Measurements from ENCODE around the gene CHCHD2.
"Not testable (repeated sequence)": the region's sequence is repeated elsewhere in the genome, so short reads cannot be mapped to it uniquely, and the experiment has no call there.

The CHCHD2 gene

GRCh38 chr7:56106108-56107073, at the start of gene CHCHD2:
TSS of gene CHCHD2 (minus strand) at chr7:56106476. CDS start at chr7:56106413, 63 bp downstream.
- DNase-seq (ENCODE audit: low read depth, low spot score) = peak; percentile 91

- DNase-seq (ENCODE audit: low read depth, low spot score) = not testable (repeated sequence)
These were observed 24.8 kb upstream of the CHCHD2 start for GRCh38 chr7:56131062-56131461.

GRCh38 chr7:56127241-56127975, 21.1 kb upstream of the CHCHD2 start:
- DNase-seq (ENCODE audit: low read depth, low spot score) = no peak

GRCh38 chr7:56125831-56126230, 19.6 kb upstream of the CHCHD2 start:
- no peak for DNase-seq (ENCODE audit: low read depth, low spot score)

GRCh38 chr7:56124981-56125380, 18.7 kb upstream of the CHCHD2 start:
- no peak for DNase-seq (ENCODE audit: low read depth, low spot score)

- DNase-seq (ENCODE audit: low read depth, low spot score) = no peak
These were observed 15.2 kb upstream of the CHCHD2 start for GRCh38 chr7:56121440-56121839.

GRCh38 chr7:56115852-56116538, 9.7 kb upstream of the CHCHD2 start, which contains the start of gene NUPR2:
TSS of gene NUPR2 (minus strand) at chr7:56116417. CDS start at chr7:56116314, 103 bp downstream.
- DNase-seq (ENCODE audit: low read depth, low spot score) = no peak

- DNase-seq (ENCODE audit: low read depth, low spot score) = not testable (repeated sequence)
These were observed 6.0 kb upstream of the CHCHD2 start for GRCh38 chr7:56112244-56112643.

- DNase-seq (ENCODE audit: low read depth, low spot score) = no peak
These were observed 4.3 kb upstream of the CHCHD2 start for GRCh38 chr7:56110611-56111010.

GRCh38 chr7:56107954-56108258, 1.6 kb upstream of the CHCHD2 start:
- no peak for DNase-seq (ENCODE audit: low read depth, low spot score)

- DNase-seq (ENCODE audit: low read depth, low spot score) = no peak
These were observed 768 bp downstream of the CHCHD2 start for GRCh38 chr7:56105508-56105907.

GRCh38 chr7:56104138-56104537, 2.1 kb downstream of the CHCHD2 start:
- not testable (repeated sequence) for DNase-seq (ENCODE audit: low read depth, low spot score)

GRCh38 chr7:56099653-56100052, 6.6 kb downstream of the CHCHD2 start:
- DNase-seq (ENCODE audit: low read depth, low spot score) = no peak

- DNase-seq (ENCODE audit: low read depth, low spot score) = not testable (repeated sequence)
These were observed 7.9 kb downstream of the CHCHD2 start for GRCh38 chr7:56098187-56099008.

GRCh38 chr7:56097700-56098099, 8.6 kb downstream of the CHCHD2 start:
- no peak for DNase-seq (ENCODE audit: low read depth, low spot score)

GRCh38 chr7:56092789-56093531, 13.3 kb downstream of the CHCHD2 start, which contains the start of gene PHKG1:
TSS of gene PHKG1 (minus strand) at chr7:56092952. CDS start at chr7:56088941, 4,011 bp downstream.
- no peak for DNase-seq (ENCODE audit: low read depth, low spot score)

- not testable (repeated sequence) for DNase-seq (ENCODE audit: low read depth, low spot score)
These were observed 13.9 kb downstream of the CHCHD2 start for GRCh38 chr7:56092388-56092787.

- DNase-seq (ENCODE audit: low read depth, low spot score) = no peak
These were observed 14.7 kb downstream of the CHCHD2 start for GRCh38 chr7:56091591-56091990.

- DNase-seq (ENCODE audit: low read depth, low spot score) = no peak
These were observed 18.8 kb downstream of the CHCHD2 start for GRCh38 chr7:56087445-56087844.

- DNase-seq (ENCODE audit: low read depth, low spot score) = no peak
These were observed 19.5 kb downstream of the CHCHD2 start for GRCh38 chr7:56086761-56087160.

Measured in activated CD4-positive, CD25-positive, alpha-beta regulatory T cell treated with anti-CD3 and anti-CD28 coated beads, Interleukin-2, amount 50 U/mL, for 16 hours (primary cell).